ENCODE results near the gene CCDC32.

The CCDC32 gene

GRCh38 chr15:40511472-40512133 lies 53.2 kb downstream of the CCDC32 start:
- DNase-seq (ENCODE audit: low spot score): no peak

DNA sequence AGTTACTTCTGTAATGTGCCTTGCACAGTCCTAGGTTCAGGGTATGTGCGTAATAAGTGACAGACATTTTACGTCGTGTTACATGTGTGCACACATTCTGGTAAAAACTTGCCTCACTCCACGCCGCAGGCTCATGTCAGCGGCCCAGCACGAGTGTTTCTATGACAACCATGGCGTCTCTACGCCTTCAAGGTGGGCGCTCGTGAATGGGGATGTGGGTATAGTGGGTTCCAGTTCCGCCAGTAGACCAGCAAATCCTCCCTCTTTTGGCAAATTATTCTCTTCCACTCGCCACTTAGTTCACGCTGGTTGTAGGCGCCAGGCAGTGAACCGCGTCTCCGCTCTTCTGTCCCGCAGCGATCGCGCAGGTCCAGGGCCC lies 53.8 kb downstream of the CCDC32 start:
- DNase-seq (ENCODE audit: low spot score): no peak

DNA sequence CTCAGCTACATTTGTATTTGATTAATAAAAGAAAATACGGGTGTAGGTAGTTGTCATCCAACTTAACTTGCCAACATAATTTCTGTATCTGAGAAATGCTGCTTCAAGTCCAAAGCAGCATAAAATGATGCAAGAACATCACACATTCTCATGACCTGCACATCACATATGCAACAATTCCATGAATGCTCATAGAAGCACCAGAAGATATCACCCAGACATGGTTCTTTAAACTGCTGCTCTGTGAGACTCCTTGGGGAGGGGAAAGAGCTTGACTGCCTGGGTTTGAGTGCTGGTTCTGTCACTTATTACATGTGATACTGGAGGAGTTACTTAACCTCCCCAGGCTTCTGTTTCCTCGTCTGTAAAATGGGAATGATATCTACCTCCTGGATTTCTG lies 54.6 kb downstream of the CCDC32 start:
- DNase-seq (ENCODE audit: low spot score): no peak

GRCh38 chr15:40508216-40508615 lies 56.6 kb downstream of the CCDC32 start:
- DNase-seq (ENCODE audit: low spot score): no peak

DNA sequence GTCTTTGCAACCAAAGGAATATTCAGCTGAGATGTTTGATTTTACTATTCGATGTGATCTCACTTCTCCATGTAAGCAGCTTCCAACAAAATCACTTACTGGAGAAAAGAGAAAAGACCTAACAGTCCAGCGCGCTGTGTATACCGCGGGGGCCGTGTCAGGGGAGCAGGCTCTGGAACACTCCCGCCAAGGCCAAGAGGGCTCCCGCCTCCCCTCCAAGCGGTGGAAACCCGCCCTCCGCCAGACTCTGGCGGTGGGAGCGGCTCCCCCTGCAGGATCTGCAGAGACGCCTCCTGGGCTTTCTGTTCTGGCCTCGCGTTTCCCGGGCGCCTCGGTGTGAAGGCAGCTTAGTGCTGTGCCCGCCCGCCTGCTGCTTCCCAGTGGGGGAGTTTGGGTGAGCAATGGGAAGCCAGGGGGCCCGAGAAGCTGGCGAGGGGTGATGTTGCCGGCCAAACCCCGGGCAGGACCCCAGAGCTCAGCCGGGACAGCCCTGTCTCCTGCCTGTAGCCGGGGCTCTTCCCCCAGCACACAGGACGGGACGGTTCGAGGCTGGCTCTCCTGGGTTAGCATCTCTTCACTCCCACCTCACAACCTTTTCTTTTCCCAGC lies 57.8 kb downstream of the CCDC32 start:
- peak; percentile 23 for DNase-seq (ENCODE audit: low spot score)
